ENCODE data around the gene ANTXRL.
"Not testable (repeated sequence)": the region's sequence is repeated elsewhere in the genome, so short reads cannot be mapped to it uniquely, and the experiment has no call there.

Gene ANTXRL

DNA sequence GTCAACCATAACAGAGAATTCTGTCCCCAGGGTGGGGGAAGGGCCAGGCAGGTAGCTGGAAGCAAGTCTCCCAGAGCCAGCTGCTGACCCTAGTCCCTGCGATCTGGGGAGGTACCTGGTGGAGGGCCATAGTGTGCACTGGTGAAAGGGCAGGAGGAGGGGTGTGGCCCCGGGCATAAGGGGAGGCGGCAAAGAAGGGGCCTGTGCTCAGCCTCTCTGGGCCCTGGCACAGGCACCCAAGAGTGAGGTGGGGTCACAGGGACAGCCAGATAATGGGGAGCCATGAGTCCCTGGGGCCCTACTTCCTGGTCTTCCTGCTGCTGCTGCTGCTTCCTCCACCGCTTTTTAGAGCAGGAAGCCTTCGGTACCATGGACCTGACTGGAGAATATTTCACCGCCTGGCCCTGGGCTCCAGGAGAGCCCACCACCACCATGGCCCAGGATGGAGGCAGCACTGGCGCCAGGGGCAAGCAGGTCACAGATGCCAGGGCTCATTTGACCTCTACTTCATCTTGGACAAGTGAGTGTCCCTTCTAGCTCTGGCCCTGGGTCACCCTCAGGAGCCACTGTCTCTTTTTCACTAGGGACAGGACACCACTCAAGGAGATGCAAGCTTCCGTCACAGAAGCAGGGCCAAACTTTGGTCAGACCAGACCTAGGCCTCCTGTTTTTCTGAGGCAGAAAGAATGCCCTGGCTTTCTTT is at the start of gene ANTXRL:
Gene ANTXRL, plus strand, starts transcription at position 7 of the 703 bp plus-strand sequence. Its CDS starts 266 bp downstream, at position 273.
- DNase-seq = no peak

DNA sequence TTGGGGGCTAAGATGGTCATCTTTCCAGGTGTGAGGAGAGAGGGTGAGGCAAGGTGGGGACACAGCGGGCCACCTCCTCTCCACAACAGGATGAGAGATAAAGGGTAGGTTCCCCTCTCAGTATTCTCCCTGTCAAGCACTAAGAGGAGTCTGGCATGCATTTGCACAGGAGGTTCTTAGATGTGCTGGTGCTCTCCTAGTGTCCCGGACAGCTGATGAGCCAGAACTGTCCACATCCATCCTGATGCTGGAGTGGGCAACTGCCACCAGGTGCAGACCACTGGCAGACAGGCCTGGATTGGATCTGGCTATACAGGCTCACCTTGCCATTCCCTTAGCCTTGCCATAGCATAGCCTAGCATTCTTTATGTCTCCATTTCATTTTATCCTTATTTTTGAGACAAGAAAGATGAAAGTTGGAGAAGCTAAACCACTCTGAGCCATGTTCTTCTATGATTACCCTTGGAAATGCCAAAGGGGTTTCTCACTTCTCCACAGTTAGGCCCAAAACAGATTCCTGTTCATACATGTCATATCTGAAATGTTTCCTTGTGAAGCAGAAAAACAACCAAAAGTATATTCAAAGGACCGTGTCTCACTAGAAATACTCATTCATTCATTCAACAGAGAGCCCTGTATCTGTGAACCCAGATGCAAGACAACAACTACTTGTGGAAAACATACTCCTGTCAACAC is 48.8 kb upstream of the ANTXRL start:
- no peak for DNase-seq

DNA sequence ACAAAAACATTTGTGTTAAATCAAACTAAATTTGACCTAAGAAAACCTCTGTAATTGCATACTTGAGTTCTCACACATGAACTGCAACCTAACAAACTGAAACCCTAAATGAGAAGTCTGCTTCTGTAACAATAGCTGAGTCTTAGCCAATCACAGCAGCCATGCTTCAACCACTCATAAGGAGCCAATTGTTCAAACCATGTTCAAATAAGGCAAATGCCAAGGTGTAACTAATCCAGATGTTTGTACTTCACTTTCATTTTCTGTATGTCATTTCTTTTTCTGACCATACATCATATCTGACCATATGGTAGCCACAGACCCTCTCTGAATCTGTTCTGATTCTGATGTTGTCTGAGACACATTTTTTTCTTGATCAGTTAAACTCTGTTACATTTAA is 47.5 kb upstream of the ANTXRL start:
- DNase-seq = no peak

DNA sequence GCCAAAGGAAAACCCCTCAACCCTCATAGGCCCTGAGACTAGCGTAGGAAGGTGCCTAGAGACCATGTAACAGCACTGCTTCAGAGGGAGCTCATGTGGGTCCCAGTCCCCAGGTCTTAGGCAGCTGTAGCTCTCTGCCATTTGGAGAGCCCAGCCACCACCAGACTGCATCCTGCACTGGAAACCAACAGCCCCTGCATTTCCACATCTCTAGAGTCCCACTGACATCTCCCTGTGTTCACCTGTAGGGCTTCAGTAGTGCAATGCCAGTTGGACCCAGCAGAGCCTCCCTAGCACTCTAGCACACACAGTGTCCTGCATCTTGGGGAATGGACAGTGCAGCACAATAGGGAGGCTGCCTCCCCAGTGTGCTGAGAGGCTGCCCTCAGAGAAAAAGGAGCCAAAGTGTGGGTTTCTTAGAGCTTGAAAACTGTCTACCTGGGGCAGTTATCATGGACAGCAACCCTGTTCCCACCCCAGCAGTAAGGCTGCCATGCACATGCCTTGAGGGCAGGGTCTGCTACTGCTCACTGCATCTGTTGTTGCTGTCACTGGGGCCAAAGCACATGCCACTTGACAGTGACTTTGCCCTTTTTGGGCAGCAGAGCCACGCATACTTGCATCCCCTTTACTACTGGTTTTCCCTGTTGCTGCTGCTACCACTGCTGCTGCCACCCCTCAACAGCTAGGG is 46.7 kb upstream of the ANTXRL start:
- no peak for DNase-seq

DNA sequence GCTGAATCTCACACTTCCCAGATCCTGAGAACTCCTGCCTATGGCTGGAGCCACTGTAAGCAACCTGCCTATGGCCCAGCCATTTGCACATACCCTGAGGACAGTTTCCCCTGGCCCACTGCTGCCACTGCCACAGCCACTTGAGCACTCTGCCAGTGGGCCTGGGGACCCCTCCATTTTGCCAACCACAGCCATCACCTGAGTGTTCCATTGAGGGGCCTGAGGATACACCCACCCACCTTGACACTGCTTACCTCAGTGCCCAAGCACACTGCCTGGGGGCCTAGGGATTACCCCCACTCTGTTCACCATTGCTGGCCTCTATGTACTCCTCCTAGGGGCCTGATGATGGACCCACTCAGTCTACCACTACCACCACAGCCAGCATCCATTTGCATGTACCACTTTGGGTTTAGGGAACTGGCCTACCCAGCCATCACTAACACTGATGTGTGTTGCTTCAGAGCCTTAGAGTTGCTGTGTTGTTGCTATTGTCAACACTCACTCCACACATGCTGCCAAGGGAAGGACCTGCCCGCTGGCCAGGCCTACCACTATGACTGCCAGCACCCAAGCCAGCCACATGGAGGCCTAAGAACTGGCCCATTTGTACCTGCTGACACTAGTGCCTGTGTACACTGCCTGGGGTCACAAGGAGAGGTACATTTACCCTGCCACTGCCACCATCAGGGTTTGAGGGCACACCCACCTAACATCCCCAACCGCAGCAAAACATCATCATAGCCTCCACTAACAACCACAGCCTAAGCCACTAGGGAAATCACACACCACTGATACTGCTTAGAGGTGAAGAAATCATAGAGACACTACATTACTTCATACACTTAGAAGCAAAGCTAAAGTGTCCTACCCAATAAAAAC is 45.9 kb upstream of the ANTXRL start:
- no peak for DNase-seq

DNA sequence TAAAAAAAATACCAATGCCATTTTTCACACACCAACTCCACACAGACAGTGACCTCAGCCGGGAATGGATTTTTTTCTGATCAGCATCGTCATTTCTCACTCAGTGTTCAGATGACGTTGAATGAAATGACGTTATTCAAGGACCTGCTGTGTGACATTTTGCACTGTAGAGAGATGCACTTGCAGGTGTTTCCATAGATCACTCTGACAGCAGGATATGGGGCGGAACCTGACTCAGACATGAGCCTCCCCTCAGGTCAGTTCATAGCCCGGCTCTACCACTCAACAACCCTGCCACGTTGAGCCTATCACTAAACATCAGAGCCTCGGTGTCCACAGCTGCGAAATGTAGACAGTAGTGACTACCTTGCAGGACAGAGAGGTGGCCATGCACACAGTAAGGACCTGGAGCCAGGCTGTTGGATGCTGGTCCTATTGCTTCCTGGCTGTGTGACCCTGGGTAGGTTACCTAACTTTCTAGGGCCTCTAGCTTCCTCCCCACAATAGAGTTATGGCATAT is 41.4 kb upstream of the ANTXRL start:
- no peak for DNase-seq

DNA sequence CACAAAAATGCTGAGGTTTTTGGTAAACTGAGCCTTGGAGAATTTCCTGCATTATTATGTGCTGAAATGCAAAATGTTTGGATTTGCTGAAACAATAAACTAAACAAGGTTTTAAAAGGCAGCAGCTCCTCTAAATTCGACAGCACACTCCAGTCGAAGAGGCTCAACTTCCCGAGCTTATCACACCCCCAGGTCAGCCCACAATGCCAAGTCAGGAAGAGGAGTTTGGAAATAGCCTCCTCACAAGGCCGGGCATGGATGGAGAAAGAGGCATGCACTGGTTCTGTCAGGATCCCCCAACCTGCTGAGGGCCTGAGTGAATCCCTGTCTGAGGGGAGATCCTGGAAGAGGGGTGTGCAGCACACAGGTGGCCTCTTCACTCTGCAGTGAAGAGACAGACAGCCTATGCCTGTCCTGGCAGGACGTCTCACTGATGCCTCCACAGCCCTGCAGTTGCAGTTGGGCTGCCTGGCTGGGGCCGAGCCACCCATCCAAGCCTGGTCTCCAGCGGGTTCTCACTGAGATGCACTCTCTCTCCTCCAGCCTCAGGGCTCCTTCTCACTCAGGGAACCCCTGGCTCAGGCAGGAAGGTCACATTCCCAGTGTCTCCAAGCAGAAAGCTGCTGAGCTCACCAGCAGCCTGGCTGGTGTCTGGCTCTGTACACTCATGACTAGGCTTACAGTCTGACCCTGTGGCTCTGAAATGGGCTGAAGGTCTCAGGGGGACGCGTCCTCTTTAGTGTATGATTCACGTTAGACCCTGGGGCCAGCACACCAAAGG is 40.2 kb upstream of the ANTXRL start:
- DNase-seq = not testable (repeated sequence)

DNA sequence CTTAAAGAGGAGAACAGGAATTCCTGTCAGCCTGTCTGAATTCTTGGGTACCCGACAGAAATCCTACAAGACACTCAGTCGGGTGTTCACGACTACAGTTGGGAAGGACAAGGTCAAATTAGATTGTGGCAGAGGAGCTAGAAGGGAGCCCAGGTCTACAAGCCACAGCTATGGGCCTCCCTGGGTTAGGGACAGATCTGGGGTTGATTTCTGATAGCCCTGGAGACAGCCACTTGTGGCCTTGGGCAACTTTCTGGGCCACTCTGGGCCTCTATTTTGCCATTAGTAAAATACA is 39.7 kb upstream of the ANTXRL start:
- no peak for DNase-seq

DNA sequence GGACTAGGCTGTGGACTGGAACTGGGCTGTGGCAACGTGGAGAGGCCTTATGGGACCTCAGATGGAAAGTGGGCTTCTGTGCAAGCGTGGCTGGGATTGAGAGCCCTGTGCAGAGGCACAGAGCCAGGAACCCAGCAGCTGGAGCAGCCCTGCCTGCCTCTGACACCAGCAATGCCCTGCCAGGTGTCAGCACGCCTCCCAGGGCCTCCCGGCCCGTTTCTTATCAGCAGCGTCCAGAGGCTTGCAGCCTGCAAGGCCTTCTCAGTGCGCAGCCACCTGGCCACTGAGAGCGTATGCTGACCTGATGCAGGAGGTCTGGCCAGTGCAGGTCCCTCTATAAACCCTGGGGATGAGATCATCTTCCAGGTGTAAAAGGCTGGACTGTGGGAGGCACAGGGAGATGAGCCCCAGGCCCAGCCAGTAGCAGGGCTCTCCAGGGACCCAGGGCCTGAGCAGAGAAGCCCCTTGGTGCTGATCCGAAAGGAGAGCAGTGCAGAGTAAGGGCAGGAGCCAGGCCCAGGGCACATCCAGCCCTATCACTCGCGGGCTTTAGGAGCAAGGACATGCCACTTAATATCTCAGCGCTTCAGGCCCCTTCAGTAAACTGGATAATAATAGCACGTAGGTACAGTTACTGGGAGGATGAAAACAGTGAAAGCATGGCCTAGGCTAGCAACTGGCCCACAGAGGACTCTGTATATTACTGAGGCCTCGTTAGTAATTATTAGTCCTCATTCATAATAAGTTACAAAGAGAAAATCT is 38.8 kb upstream of the ANTXRL start:
- no peak for DNase-seq

DNA sequence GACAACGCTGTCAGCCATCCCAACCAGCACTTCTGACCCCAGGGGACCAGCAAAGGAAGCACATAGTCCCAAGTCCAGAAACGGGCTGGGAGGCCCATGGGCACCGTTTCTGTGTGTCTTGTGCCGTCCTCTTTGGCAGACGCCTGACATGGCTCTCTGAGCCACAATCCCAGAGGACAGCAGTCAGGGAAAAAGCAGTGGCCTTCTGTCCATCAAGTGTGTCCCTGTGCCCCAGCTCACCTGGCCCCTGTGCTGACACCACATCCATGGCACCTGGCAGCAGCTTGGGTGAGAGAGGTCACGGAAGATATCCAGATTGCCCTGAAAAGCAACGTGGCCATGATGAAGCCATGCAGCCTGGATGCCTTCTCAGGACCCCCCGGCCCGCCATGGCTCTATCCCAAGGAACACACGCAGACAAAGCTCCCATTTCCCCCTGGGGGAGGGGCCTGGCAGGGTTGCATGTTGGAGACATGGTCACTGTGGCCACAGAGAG is 38.1 kb upstream of the ANTXRL start:
- no peak for DNase-seq

DNA sequence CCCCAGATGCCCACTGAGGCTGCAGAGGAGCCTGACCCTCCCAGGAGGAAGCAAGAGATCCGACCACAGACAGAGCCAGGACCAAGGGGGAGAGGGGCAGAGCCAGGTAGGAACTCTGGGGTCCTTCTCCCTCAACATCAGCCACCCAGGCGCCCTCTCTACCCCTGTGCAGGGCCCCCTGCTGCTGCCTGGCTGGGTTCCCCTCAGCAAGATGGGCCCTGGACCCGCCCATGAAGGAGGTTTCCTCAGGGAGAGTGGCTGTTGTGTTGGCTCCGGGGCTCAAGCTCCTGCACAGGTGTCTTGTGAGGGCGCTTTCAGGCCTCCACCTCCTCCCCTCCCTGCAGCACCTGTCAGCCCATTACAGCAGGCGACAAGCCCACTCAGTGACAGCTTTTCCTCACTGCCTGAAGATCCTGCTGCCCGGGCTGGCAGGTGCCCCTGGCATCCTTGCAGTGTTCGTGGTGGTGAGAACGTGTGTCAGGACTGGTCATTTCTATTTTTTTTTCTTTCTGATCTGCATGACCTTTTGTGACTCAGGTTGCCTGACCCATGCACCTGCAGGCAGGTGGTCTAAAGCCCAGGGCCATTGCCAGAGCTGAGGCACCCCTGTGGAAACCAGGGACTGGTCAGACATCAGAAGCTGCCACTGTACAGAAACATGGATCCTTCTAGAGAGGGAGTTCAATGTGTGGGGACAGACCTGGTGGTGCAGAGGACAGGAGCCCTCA is 37.0 kb upstream of the ANTXRL start:
- DNase-seq = not testable (repeated sequence)

DNA sequence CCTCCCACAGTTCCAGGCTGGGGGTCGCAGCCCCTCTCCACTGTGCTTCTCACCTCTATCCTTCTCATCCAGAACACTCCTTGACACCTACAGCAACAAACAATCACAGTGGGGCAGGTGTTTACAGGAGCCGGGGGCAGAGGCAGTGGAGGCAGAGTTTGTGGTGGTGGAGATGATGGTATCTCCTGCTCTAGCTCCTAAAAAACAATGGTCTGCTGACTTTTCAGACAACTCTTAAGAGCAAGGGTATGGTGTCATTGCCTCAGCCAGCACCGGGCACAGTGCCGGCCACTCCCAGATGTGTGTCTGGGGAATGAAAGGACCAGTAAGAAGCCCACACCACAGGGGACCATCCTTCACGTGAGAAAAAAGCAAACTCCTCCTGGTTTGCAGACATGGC is 36.3 kb upstream of the ANTXRL start:
- DNase-seq = no peak

DNA sequence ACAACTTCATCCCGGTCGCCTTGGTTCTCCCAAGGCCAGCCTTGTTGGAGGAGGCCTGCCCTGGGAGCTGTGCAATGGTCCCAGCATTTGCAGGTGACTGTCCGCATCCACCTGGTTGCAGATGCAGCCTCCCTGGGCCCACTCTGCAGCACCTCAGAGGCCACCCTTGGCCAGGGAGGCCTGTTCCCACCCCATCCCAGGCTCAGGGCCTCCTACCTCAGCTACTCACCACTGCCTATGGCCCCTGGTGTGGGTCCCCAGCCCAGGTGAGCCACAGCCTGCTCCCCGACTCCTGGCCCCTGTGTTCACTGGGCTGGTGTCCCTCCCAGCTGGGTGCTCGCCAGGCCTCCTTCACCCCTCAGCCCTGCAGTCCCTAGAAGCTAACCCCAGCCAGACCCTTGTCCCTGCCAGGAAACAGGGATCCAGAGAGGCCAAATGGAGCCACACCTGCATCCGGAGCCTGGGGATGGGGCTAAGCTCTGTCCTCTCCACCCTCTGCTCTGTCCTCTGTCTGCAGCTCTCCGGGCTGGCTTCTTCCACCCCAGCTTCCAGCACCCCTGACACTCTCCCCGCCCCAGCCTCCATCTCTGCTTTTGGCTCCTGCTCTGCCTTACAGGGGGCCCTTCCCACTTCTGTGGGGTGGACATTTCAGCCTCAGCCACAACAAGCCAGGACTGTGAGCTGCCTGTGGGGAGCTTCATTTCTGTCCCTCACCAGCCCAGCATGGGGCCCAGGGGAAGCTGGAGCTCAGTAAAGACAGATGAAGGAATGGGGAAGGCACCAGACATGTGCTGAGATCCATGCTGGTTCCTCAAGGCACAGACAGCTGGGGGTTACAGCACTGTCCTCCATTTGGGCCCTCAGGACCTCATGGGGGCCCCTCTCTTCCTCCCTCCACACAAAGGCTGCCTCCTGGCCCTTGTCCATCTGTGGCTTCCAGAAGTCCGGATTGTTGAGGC is 35.6 kb upstream of the ANTXRL start:
- no peak for DNase-seq

DNA sequence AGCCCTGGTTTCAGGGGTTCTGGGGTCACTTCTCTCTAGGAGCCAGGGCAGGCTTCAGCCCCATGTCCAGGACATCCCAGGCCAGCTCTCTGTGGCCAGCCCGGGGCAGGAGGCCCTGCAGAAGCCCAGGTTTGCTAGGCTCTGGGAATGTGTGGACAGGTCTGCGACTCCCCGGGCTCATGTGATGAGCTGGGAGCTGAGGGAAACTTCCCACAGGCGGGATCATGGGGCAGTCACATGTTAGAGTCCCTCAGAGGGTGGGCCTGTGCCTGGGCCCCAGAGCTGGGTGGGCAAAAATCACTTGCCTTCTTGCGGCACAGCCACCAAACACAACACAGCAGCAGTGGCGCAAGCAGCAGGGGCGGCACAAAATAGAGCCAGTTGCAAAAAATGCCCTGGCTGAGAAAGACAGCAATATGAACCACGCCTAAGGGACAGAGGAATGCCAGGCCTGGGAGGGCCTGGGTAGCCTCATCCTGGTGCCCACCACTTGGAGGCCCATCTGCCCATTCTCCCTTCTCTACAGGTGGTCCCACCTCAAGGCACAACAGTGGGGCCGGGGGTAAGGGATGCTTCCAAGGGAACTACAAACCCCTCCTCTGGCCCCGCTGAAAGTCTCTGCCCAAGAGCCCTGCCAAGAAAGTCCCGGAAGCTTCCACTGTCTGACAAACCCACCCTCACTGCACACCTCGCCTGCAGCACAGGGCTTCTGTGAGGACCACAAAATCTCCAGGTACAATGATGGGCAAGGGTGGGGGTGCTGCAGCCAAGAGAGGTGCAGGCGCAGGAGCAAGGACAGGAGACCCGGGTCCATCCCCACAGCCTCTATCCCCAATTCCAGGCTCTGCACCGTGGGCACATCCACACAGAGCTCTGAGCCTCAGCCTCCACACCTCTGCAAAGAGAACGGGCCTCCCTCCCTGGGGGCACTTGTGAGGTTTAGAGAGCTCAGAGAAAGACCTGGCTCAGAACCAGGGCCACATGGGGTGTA is 34.6 kb upstream of the ANTXRL start:
- no peak for DNase-seq

DNA sequence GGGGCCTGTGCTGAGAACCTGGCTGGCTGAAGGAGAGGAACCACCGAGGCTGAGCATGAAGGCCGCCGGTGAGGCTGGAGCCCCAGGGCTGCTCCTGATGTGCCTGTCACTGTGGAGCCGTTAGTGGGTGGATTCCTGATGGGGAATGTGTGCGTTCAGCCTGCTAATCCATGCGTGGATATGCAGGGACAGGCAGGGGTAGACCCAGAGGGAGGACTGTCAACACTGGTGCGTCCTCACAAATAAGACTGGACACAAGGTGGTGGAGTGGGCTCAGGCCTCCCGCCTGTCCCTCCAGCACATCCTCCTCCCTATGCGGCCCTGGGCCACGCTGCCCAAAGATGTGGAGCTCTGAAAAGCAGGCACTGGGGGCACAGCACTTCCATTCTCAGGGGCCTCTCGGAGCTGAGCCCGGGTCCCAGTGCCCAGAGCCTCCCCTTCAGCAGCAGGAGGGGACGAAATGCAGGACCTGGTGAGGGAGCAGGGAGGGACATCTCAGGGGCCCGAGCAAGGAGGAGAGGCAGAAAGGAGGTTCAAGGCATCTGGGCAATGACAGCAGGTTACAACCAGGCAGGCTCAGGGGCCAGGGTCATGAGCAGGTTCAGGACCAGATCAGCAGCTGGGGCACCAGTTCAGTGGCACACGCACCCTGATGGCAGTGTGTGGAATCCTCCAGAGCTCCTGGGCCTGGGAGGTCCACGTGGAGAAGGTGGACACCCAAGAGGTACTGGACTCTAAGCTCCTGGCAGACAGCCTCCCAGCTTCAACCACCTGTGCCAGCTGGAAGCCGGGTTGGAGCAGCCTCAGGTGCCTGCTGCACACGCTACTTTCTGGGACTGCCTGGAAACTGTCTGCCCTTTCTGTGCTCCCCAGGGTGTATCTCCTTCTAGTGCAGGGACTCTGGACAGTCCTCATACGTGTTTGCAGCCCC is 33.5 kb upstream of the ANTXRL start:
- DNase-seq = no peak

DNA sequence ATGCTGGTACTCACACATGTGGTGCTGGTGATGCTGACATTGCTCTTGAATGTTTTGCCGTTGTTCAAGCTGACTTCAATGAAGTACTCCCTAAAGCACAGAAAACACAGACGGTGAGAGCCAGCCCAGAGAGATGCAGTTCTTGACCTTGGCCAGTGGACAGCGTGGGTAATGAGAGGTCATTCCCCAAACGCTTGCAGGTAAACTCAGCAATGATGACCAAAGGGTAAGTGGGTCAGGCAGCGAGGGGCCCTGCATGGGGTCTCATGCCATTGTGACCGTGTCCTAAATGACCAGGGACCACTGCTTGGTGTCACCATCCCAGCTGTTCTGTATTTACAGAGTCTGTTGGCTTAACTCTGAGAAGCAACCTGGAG is 32.8 kb upstream of the ANTXRL start:
- no peak for DNase-seq

DNA sequence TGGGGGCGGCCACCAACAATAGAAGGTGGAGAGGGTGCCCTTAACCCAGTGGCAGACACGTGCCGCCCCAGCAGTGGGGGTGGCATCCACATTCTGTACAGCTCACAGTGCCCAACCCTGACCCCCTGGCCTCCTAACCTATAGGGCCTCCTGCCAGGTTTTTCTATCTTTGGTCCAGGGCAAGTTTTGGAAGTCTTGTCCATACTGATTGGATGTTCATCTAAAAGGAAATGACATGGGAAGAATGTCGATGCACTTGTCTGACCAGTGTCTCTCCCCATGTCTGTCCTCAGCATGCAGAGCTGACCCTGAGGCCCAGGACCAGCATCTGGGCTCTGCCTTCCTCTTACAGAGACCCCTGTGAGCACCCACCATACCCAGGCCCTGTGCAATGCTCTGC is 32.3 kb upstream of the ANTXRL start:
- DNase-seq = no peak
